ENCODE data around the gene SPTLC2. TPM values are rescaled to one million over a fixed set of nuclear protein-coding genes. Genes with fewer than 3 reads are reported as not detected.
A peak's percentile ranks its signal among the peaks of the same experiment; 100 is the strongest.

The SPTLC2 gene
- total and polyA plus RNA-seq, 2 of the 13 experiments (the other 11 are each of a cell fraction or from before 2014, with no cell fraction given) = 17.4 to 17.5 TPM

GRCh38 chr14:77457522-77458248 lies 158.8 kb downstream of the SPTLC2 start, which contains the start of the genes AHSA1 and VIPAS39 (continued):
- TF ChIP-seq ZNF687 (CRISPR knock-in tag; IDR thresholded peaks at IDR 0.05) = peak; percentile 87
- TF ChIP-seq ZBTB33 (CRISPR knock-in tag; IDR thresholded peaks at IDR 0.05) = 0 out of 2 replicates have a peak, but pooled peaks have one; percentile 4
- TF ChIP-seq HHEX (CRISPR knock-in tag; IDR thresholded peaks at IDR 0.05) = 0 out of 2 replicates have a peak, but pooled peaks have one; percentile 50
- no peak for TF ChIP-seq ZMYM2 (CRISPR knock-in tag; IDR thresholded peaks at IDR 0.05)
- TF ChIP-seq MYPOP (CRISPR knock-in tag; IDR thresholded peaks at IDR 0.05) = peak; percentile 58; the same call in 1 of the 2 replicates
- 0 out of 2 replicates have a peak, but pooled peaks have one; percentile 25 for TF ChIP-seq E2F5 (CRISPR knock-in tag; conservative IDR thresholded peaks at IDR 0.05)
- peak; percentile 85 for TF ChIP-seq TAF1 (CRISPR knock-in tag; IDR thresholded peaks at IDR 0.05)
- peak; percentile 36; the same call in 1 of the 2 replicates for TF ChIP-seq ZBTB7B (CRISPR knock-in tag; IDR thresholded peaks at IDR 0.05)
- TF ChIP-seq ZNF333 (CRISPR knock-in tag; IDR thresholded peaks at IDR 0.05; ENCODE audit: borderline replicate concordance) = peak; percentile 33; the same call in 1 of the 2 replicates
- TF ChIP-seq THAP11 (CRISPR knock-in tag; IDR thresholded peaks at IDR 0.05) = peak; percentile 98
- TF ChIP-seq ZBTB10 (CRISPR knock-in tag; IDR thresholded peaks at IDR 0.05; ENCODE audit: borderline replicate concordance) = no peak
- TF ChIP-seq SOX6 (IDR thresholded peaks at IDR 0.05) = no peak
- peak; percentile 43 for TF ChIP-seq SOX6 (CRISPR knock-in tag; IDR thresholded peaks at IDR 0.05)
- no peak for TF ChIP-seq ZMAT3 (CRISPR knock-in tag; conservative IDR thresholded peaks at IDR 0.05)
